NCI-H446 treated with DMSO at 0.1 percent for 48 hours (cell line): ENCODE measurements around the gene NRBP1.
A peak's percentile ranks its signal among the peaks of the same experiment; 100 is the strongest.

Source experiments
- DNase-seq: peaks from one replicate; lab custom pipeline; 2025; lab: John Stamatoyannopoulos, UW

NRBP1 gene

GRCh38 chr2:27428213-27428977 is at the start of gene NRBP1:
Gene NRBP1, plus strand, starts transcription at chr2:27428631. Its CDS starts 4,643 bp downstream, at chr2:27433274.
- peak; percentile 71 for DNase-seq

GRCh38 chr2:27378809-27379290 is 49.6 kb upstream of the NRBP1 start:
- DNase-seq: no peak

- no peak for DNase-seq
These were observed 49.0 kb upstream of the NRBP1 start for GRCh38 chr2:27379383-27379835.

- DNase-seq: no peak
These were observed 48.4 kb upstream of the NRBP1 start for GRCh38 chr2:27379836-27380625.

- DNase-seq: peak; percentile 95
These were observed 47.5 kb upstream of the NRBP1 start, which contains the start of gene ZNF513 for GRCh38 chr2:27380626-27381545. Gene ZNF513, minus strand, starts transcription at chr2:27380734. Its CDS starts 208 bp downstream, at chr2:27380526.

- no peak for DNase-seq
These were observed 46.8 kb upstream of the NRBP1 start for GRCh38 chr2:27381577-27382181.

GRCh38 chr2:27390822-27391679 is 37.4 kb upstream of the NRBP1 start:
- no peak for DNase-seq

- DNase-seq: no peak
These were observed 35.2 kb upstream of the NRBP1 start for GRCh38 chr2:27393225-27393624.

GRCh38 chr2:27398962-27399361 is 29.5 kb upstream of the NRBP1 start:
- no peak for DNase-seq

- no peak for DNase-seq
These were observed 27.9 kb upstream of the NRBP1 start for GRCh38 chr2:27400348-27401135.

GRCh38 chr2:27407798-27408491 is 20.5 kb upstream of the NRBP1 start:
- DNase-seq: peak; percentile 21

GRCh38 chr2:27408601-27409320 is 19.7 kb upstream of the NRBP1 start:
- no peak for DNase-seq

GRCh38 chr2:27409321-27410073 is 18.9 kb upstream of the NRBP1 start, which contains the start of gene PPM1G:
Gene PPM1G, minus strand, starts transcription at chr2:27409591. Its CDS starts 169 bp downstream, at chr2:27409422.
- peak; percentile 81 for DNase-seq

- no peak for DNase-seq
These were observed 15.8 kb upstream of the NRBP1 start for GRCh38 chr2:27412419-27413152.

- no peak for DNase-seq
These were observed 12.3 kb upstream of the NRBP1 start for GRCh38 chr2:27416151-27416550.

GRCh38 chr2:27420996-27421395 is 7.4 kb upstream of the NRBP1 start:
- DNase-seq: no peak
